Stimulated activated CD8-positive, alpha-beta memory T cell treated with anti-CD3 and anti-CD28 coated beads, Interleukin-4, amount 100 ng/mL, for 48 hours (primary cell): ENCODE results near the gene WDR64.
"Not testable (repeated sequence)": the region's sequence is repeated elsewhere in the genome, so short reads cannot be mapped to it uniquely, and the experiment has no call there.

Experiments
- DNase-seq: peaks from one replicate; pipeline ENCODE4 v3.0.0-alpha.2; 2020

The WDR64 gene

GRCh38 chr1:241749041-241749944, 97.2 kb downstream of the WDR64 start:
- no peak for DNase-seq

- no peak for DNase-seq
Measured at GRCh38 chr1:241749945-241750695, 98.0 kb downstream of the WDR64 start.

GRCh38 chr1:241751524-241751923, 99.4 kb downstream of the WDR64 start:
- no peak for DNase-seq

- DNase-seq, result no peak
Measured at GRCh38 chr1:241762713-241763339, 110.7 kb downstream of the WDR64 start.

- no peak for DNase-seq
Measured at GRCh38 chr1:241765390-241765789, 113.3 kb downstream of the WDR64 start.

- DNase-seq, result no peak
Measured at GRCh38 chr1:241767737-241768136, 115.7 kb downstream of the WDR64 start.

GRCh38 chr1:241770115-241770514, 118.0 kb downstream of the WDR64 start:
- no peak for DNase-seq

- no peak for DNase-seq
Measured at GRCh38 chr1:241771117-241771516, 119.0 kb downstream of the WDR64 start.

- DNase-seq, result no peak
Measured at GRCh38 chr1:241772932-241773500, 120.9 kb downstream of the WDR64 start.

- no peak for DNase-seq
Measured at GRCh38 chr1:241773991-241774390, 121.9 kb downstream of the WDR64 start.

GRCh38 chr1:241775021-241775420, 122.9 kb downstream of the WDR64 start:
- no peak for DNase-seq

GRCh38 chr1:241776911-241777310, 124.8 kb downstream of the WDR64 start:
- no peak for DNase-seq

GRCh38 chr1:241778117-241778516, 126.0 kb downstream of the WDR64 start:
- DNase-seq, result no peak

- no peak for DNase-seq
Measured at GRCh38 chr1:241779897-241780296, 127.8 kb downstream of the WDR64 start.

GRCh38 chr1:241782396-241782795, 130.3 kb downstream of the WDR64 start:
- no peak for DNase-seq

- no peak for DNase-seq
Measured at GRCh38 chr1:241787691-241788090, 135.6 kb downstream of the WDR64 start.

GRCh38 chr1:241789061-241789460, 137.0 kb downstream of the WDR64 start:
- no peak for DNase-seq

GRCh38 chr1:241799416-241799815, 147.3 kb downstream of the WDR64 start:
- no peak for DNase-seq

GRCh38 chr1:241800640-241801039, 148.6 kb downstream of the WDR64 start:
- no peak for DNase-seq

GRCh38 chr1:241802863-241803262, 150.8 kb downstream of the WDR64 start:
- no peak for DNase-seq

GRCh38 chr1:241804706-241805105, 152.6 kb downstream of the WDR64 start:
- not testable (repeated sequence) for DNase-seq

GRCh38 chr1:241808265-241808664, 156.2 kb downstream of the WDR64 start:
- no peak for DNase-seq

- DNase-seq, result no peak
Measured at GRCh38 chr1:241810769-241811405, 158.8 kb downstream of the WDR64 start.
